KMS-11 (cell line): ENCODE results near the gene TECR.

ENCODE experiments used
- H2AFZ ChIP-seq: fragments of 200-600 bp; sonication (generic); 2 replicates; pipeline ENCODE4 v1.6.1; 2016; ENCODE audit warnings: antibody characterized with exemption, mixed run types, low read depth
- H3K27ac ChIP-seq: fragments of 200-600 bp; sonication (generic); 2 replicates; pipeline ENCODE4 v1.6.1; 2016; ENCODE audit warnings: mild to moderate bottlenecking, mixed run types
- H3K27me3 ChIP-seq: fragments of 200-600 bp; sonication (generic); 2 replicates; pipeline ENCODE4 v1.6.1; 2017; ENCODE audit warnings: mild to moderate bottlenecking, low read depth, mixed run types, moderate library complexity; ENCODE audit not compliant: insufficient read depth
- H3K36me3 ChIP-seq: fragments of 200-600 bp; sonication (generic); 2 replicates; pipeline ENCODE4 v1.6.1; 2017; ENCODE audit warnings: mild to moderate bottlenecking, mixed run types; ENCODE audit not compliant: insufficient read depth
- H3K4me1 ChIP-seq: fragments of 200-600 bp; sonication (generic); 2 replicates; pipeline ENCODE4 v1.6.1; 2016; ENCODE audit warnings: mild to moderate bottlenecking, low read depth, mixed run types; ENCODE audit not compliant: poor library complexity, severe bottlenecking
- H3K4me2 ChIP-seq: fragments of 200-600 bp; sonication (generic); 2 replicates; pipeline ENCODE4 v1.7.0; 2016; ENCODE audit warnings: mild to moderate bottlenecking, mixed run types
- H3K4me3 ChIP-seq: fragments of 200-600 bp; sonication (generic); IDR thresholded peaks from 2 replicates; pipeline ENCODE4 v1.6.1; 2017; ENCODE audit warnings: low read depth, low read length, mixed read lengths; ENCODE audit not compliant: insufficient read depth
- H3K79me2 ChIP-seq: fragments of 200-600 bp; sonication (generic); 2 replicates; pipeline ENCODE4 v1.6.1; 2016; ENCODE audit warnings: low read depth, mixed run types; ENCODE audit not compliant: insufficient read depth
- H3K9ac ChIP-seq: fragments of 200-600 bp; sonication (generic); 2 replicates; pipeline ENCODE4 v1.6.1; 2016; ENCODE audit warnings: mild to moderate bottlenecking, mixed run types
- H4K20me1 ChIP-seq: fragments of 200-600 bp; sonication (generic); 2 replicates; pipeline ENCODE4 v1.6.1; 2016; ENCODE audit warnings: mild to moderate bottlenecking, mixed run types; ENCODE audit not compliant: insufficient read depth
- CTCF ChIP-seq: fragments of 200-600 bp; sonication (generic); conservative IDR thresholded peaks from 2 replicates; pipeline ENCODE4 v1.6.1; 2017; ENCODE audit warnings: low read depth, mild to moderate bottlenecking, antibody characterized with exemption, low read length, moderate library complexity, mixed read lengths

TECR gene

GRCh38 chr19:14556662-14557188 lies 27.3 kb downstream of the TECR start:
- no peak overlapping the region for H3K9ac ChIP-seq
- no peak overlapping the region for H3K4me3 ChIP-seq
- H3K27ac ChIP-seq: no peak overlapping the region
- no peaks in the 10 kb centered on the region for H3K36me3 ChIP-seq
- H3K4me1 ChIP-seq: peaks cover 4% of the 10 kb centered on the region
- peak; percentile 79 for TF ChIP-seq CTCF
- no peaks in the 10 kb centered on the region for H4K20me1 ChIP-seq
- H3K79me2 ChIP-seq: no peaks in the 10 kb centered on the region; the same call in 1 of the 2 replicates
- no peak overlapping the region for H2AFZ ChIP-seq
- H3K4me2 ChIP-seq: no peak overlapping the region
- no peaks in the 10 kb centered on the region for H3K27me3 ChIP-seq

- Histone ChIP-seq H3K4me2 (no peak overlapping the region), H3K27me3 (no peaks in the 10 kb centered on the region), H3K79me2 (no peaks in the 10 kb centered on the region; the same call in 1 of the 2 replicates), H3K4me3 (no peak overlapping the region), H3K36me3 (no peaks in the 10 kb centered on the region), H3K9ac (no peak overlapping the region), H2AFZ (no peak overlapping the region), H3K4me1 (peaks cover 4% of the 10 kb centered on the region), H3K27ac (no peak overlapping the region), H4K20me1 (no peaks in the 10 kb centered on the region)
- no peak for TF ChIP-seq CTCF
These were observed 29.1 kb downstream of the TECR start for GRCh38 chr19:14558370-14559066.

GRCh38 chr19:14559916-14560775 lies 30.8 kb downstream of the TECR start:
- TF ChIP-seq CTCF: no peak
- H3K4me3 ChIP-seq: no peak overlapping the region
- peaks cover 4% of the 10 kb centered on the region for H3K4me1 ChIP-seq
- H4K20me1 ChIP-seq: no peaks in the 10 kb centered on the region
- no peaks in the 10 kb centered on the region for H3K79me2 ChIP-seq
- H2AFZ ChIP-seq: no peak overlapping the region
- H3K9ac ChIP-seq: no peak overlapping the region
- no peak overlapping the region for H3K4me2 ChIP-seq
- H3K36me3 ChIP-seq: no peaks in the 10 kb centered on the region
- H3K27ac ChIP-seq: no peak overlapping the region
- H3K27me3 ChIP-seq: no peaks in the 10 kb centered on the region

- H3K4me1 ChIP-seq: peaks cover 4% of the 10 kb centered on the region
- H3K9ac ChIP-seq: no peak overlapping the region
- H3K4me2 ChIP-seq: no peak overlapping the region
- H3K27me3 ChIP-seq: no peaks in the 10 kb centered on the region
- H3K4me3 ChIP-seq: no peak overlapping the region
- no peaks in the 10 kb centered on the region for H3K79me2 ChIP-seq
- H3K36me3 ChIP-seq: no peaks in the 10 kb centered on the region
- no peak overlapping the region for H2AFZ ChIP-seq
- no peaks in the 10 kb centered on the region for H4K20me1 ChIP-seq
- H3K27ac ChIP-seq: no peak overlapping the region
- no peak for TF ChIP-seq CTCF
These were observed 31.3 kb downstream of the TECR start for GRCh38 chr19:14560776-14561108.
